Activated naive CD8-positive, alpha-beta T cell treated with anti-CD3 and anti-CD28 coated beads, Interleukin-2, amount 10 ng/mL, durations not matched to agents 7 days and 5 days (primary cell): ENCODE data around the gene SMAD1. TPM values are rescaled to one million over a fixed set of nuclear protein-coding genes. Genes with fewer than 3 reads are reported as not detected.

ENCODE experiments used
- ATAC-seq: fragments of 150-1000 bp; cut with Tn5 transposase; one replicate; pipeline ENCODE4 v1.10.0; 2021; ENCODE audit warnings: low read depth, moderate library complexity
- POLR2A ChIA-PET: fragments of 350-600 bp; sonication (Branson Sonifier 250); formaldehyde crosslinking; loops from one replicate; lab custom pipeline; 2021; ENCODE audit warnings: antibody characterized with exemption; lab: Charles Lee
- DNase-seq: peaks from one replicate; pipeline ENCODE4 v3.0.0; 2021
- H3K27ac Mint-ChIP-seq: one replicate; pipeline ENCODE4 v1.8.0; 2022; ENCODE audit warnings: mild to moderate bottlenecking, mixed read lengths
- H3K27me3 Mint-ChIP-seq: one replicate; pipeline ENCODE4 v1.8.0; 2022; ENCODE audit warnings: mild to moderate bottlenecking, moderate library complexity, mixed read lengths
- H3K36me3 Mint-ChIP-seq: one replicate; pipeline ENCODE4 v1.8.0; 2021; ENCODE audit warnings: mild to moderate bottlenecking, mixed read lengths
- H3K4me1 Mint-ChIP-seq: one replicate; pipeline ENCODE4 v1.8.0; 2021; ENCODE audit warnings: mixed read lengths
- H3K4me3 Mint-ChIP-seq: one replicate; pipeline ENCODE4 v1.8.0; 2022; ENCODE audit warnings: mild to moderate bottlenecking, moderate library complexity, mixed read lengths
- H3K9me3 Mint-ChIP-seq: one replicate; pipeline ENCODE4 v1.8.0; 2021; ENCODE audit warnings: mixed read lengths
- total RNA-seq, 2 experiments: library from RNA; stranded (reverse); gene quantifications; one replicate each; pipeline ENCODE4 v1.2.3, GENCODE V29; 2021

SMAD1 gene
- total RNA-seq, 2 experiments from 2014 or later, result 0.25 to 0.96 TPM

- peaks cover 5% of the 10 kb centered on the region for H3K4me1 Mint-ChIP-seq
- ATAC-seq (no peak), DNase-seq (no peak)
- peak overlapping the region; percentile 81 for H3K4me3 Mint-ChIP-seq
- H3K27ac Mint-ChIP-seq, result no peak overlapping the region
- peaks cover 24% of the 10 kb centered on the region for H3K27me3 Mint-ChIP-seq
- POLR2A ChIA-PET, result no interaction called here
- H3K9me3 Mint-ChIP-seq, result peaks cover 4% of the 10 kb centered on the region
- H3K36me3 Mint-ChIP-seq, result peaks cover 2% of the 10 kb centered on the region
Measured at GRCh38 chr4:145480257-145480656, 1.4 kb upstream of the SMAD1 start.

DNA sequence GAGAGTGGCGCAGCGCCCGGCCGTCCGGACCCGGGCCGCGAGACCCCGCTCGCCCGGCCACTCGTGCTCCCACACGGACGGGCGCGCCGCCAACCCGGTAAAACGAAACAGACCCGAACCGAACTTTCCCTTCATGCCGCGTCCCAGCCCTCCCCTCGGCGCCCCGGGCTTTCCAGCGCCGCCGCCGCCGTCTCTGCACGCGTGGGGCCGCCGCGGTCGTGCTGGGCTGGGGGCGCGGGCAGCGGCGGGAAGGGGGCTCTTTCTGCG, 222 bp downstream of the SMAD1 start:
- H3K27me3 Mint-ChIP-seq, result peaks cover 36% of the 10 kb centered on the region
- POLR2A ChIA-PET, result no interaction called here
- peaks cover 2% of the 10 kb centered on the region for H3K36me3 Mint-ChIP-seq
- DNase-seq (peak; percentile 47), ATAC-seq (peak; percentile 9)
- H3K9me3 Mint-ChIP-seq, result peaks cover 2% of the 10 kb centered on the region
- peak overlapping the region; percentile 61 for H3K4me3 Mint-ChIP-seq
- peaks cover 5% of the 10 kb centered on the region for H3K4me1 Mint-ChIP-seq
- no peak overlapping the region for H3K27ac Mint-ChIP-seq

GRCh38 chr4:145482209-145483037, 770 bp downstream of the SMAD1 start:
- H3K27ac Mint-ChIP-seq, result no peak overlapping the region
- peaks cover 5% of the 10 kb centered on the region for H3K4me1 Mint-ChIP-seq
- H3K9me3 Mint-ChIP-seq, result peaks cover 2% of the 10 kb centered on the region
- POLR2A ChIA-PET, result no interaction called here
- no peak overlapping the region for H3K4me3 Mint-ChIP-seq
- DNase-seq (peak; percentile 44), ATAC-seq (peak; percentile 61)
- H3K36me3 Mint-ChIP-seq, result peaks cover 2% of the 10 kb centered on the region
- peaks cover 40% of the 10 kb centered on the region for H3K27me3 Mint-ChIP-seq

GRCh38 chr4:145483514-145483913, 1.9 kb downstream of the SMAD1 start:
- DNase-seq (no peak), ATAC-seq (no peak)
- Mint-ChIP-seq H3K4me1 (peaks cover 9% of the 10 kb centered on the region), H3K36me3 (peaks cover 2% of the 10 kb centered on the region), H3K4me3 (no peak overlapping the region), H3K27ac (no peak overlapping the region), H3K27me3 (peaks cover 41% of the 10 kb centered on the region), H3K9me3 (peaks cover 2% of the 10 kb centered on the region)
- POLR2A ChIA-PET, result no interaction called here

- peaks cover 35% of the 10 kb centered on the region for H3K27me3 Mint-ChIP-seq
- H3K27ac Mint-ChIP-seq, result no peak overlapping the region
- peaks cover under 1% of the 10 kb centered on the region for H3K36me3 Mint-ChIP-seq
- no peak overlapping the region for H3K4me3 Mint-ChIP-seq
- POLR2A ChIA-PET, result no interaction called here
- ATAC-seq, result no peak
- no peak for DNase-seq
- peaks cover 1% of the 10 kb centered on the region for H3K9me3 Mint-ChIP-seq
- peaks cover 9% of the 10 kb centered on the region for H3K4me1 Mint-ChIP-seq
Measured at GRCh38 chr4:145484225-145484846, 2.7 kb downstream of the SMAD1 start.

GRCh38 chr4:145485120-145485519, 3.5 kb downstream of the SMAD1 start:
- Mint-ChIP-seq H3K27ac (no peak overlapping the region), H3K27me3 (peaks cover 33% of the 10 kb centered on the region), H3K4me1 (peaks cover 9% of the 10 kb centered on the region), H3K9me3 (no peaks in the 10 kb centered on the region), H3K4me3 (no peak overlapping the region), H3K36me3 (no peaks in the 10 kb centered on the region)
- ATAC-seq (no peak), DNase-seq (no peak)
- POLR2A ChIA-PET, result no interaction called here

DNA sequence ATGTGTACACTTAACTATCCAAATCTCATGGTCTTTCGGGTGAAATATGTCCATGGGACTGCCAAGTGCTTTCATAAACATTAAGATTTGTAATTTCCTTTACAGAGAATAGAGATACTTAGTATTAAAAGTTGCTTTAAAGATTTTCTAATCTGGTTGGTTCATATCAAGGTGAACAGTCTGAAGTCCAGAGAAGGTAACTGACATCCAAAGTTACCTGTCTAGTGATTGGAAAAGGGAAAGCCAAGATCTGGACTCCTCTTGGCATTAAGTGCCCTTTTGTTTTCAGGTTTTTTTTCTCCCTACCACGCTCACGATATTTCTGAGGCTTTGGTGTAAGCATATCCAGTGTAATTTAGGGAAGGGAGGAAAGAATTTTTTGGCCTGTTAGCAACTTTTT, 5.0 kb downstream of the SMAD1 start:
- no peaks in the 10 kb centered on the region for H3K36me3 Mint-ChIP-seq
- POLR2A ChIA-PET, result no interaction called here
- H3K4me3 Mint-ChIP-seq, result no peak overlapping the region
- H3K27me3 Mint-ChIP-seq, result peaks cover 20% of the 10 kb centered on the region
- H3K27ac Mint-ChIP-seq, result no peak overlapping the region
- no peaks in the 10 kb centered on the region for H3K9me3 Mint-ChIP-seq
- ATAC-seq (no peak), DNase-seq (no peak)
- peaks cover 4% of the 10 kb centered on the region for H3K4me1 Mint-ChIP-seq

- POLR2A ChIA-PET, result no interaction called here
- H3K27ac Mint-ChIP-seq, result no peak overlapping the region
- no peaks in the 10 kb centered on the region for H3K36me3 Mint-ChIP-seq
- H3K9me3 Mint-ChIP-seq, result no peaks in the 10 kb centered on the region
- H3K27me3 Mint-ChIP-seq, result peaks cover 26% of the 10 kb centered on the region
- DNase-seq (no peak), ATAC-seq (peak; percentile 65)
- no peak overlapping the region for H3K4me3 Mint-ChIP-seq
- peaks cover 4% of the 10 kb centered on the region for H3K4me1 Mint-ChIP-seq
Measured at GRCh38 chr4:145487631-145488030, 6.0 kb downstream of the SMAD1 start.

DNA sequence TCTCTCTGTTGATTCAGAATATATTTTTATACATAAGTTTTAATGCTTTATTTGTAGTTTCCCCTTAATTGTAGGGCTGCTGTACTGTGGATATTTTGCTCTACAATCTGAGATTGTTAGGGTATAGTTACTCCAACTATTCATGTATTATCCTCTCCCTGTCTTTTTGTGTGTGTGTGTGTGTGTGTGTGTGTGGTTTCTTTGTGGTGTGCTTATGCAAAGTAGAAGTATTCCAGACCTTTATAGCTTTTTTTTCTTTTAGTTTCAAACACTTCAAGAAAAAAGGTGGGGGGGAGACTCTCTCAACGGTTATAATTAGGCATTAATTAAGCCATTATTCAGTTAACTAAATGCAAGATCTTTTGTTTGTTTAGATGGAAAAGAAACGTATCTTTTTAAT, 6.7 kb downstream of the SMAD1 start:
- Mint-ChIP-seq H3K9me3 (no peaks in the 10 kb centered on the region), H3K27ac (no peak overlapping the region), H3K27me3 (peaks cover 26% of the 10 kb centered on the region), H3K36me3 (no peaks in the 10 kb centered on the region), H3K4me1 (peaks cover 4% of the 10 kb centered on the region), H3K4me3 (no peak overlapping the region)
- ATAC-seq, result no peak
- POLR2A ChIA-PET, result no interaction called here
- DNase-seq, result no peak

GRCh38 chr4:145489556-145489955, 7.9 kb downstream of the SMAD1 start:
- Mint-ChIP-seq H3K4me1 (peaks cover 4% of the 10 kb centered on the region), H3K27me3 (peaks cover 26% of the 10 kb centered on the region), H3K4me3 (no peak overlapping the region), H3K36me3 (no peaks in the 10 kb centered on the region), H3K9me3 (no peaks in the 10 kb centered on the region), H3K27ac (no peak overlapping the region)
- DNase-seq, result no peak
- POLR2A ChIA-PET, result no interaction called here
- ATAC-seq, result no peak

GRCh38 chr4:145490361-145490760, 8.7 kb downstream of the SMAD1 start:
- H3K27ac Mint-ChIP-seq, result no peak overlapping the region
- ATAC-seq, result no peak
- POLR2A ChIA-PET, result no interaction called here
- no peak overlapping the region for H3K4me3 Mint-ChIP-seq
- H3K4me1 Mint-ChIP-seq, result peaks cover 4% of the 10 kb centered on the region
- no peak for DNase-seq
- no peaks in the 10 kb centered on the region for H3K9me3 Mint-ChIP-seq
- H3K36me3 Mint-ChIP-seq, result no peaks in the 10 kb centered on the region
- peaks cover 27% of the 10 kb centered on the region for H3K27me3 Mint-ChIP-seq

GRCh38 chr4:145490796-145491195, 9.1 kb downstream of the SMAD1 start:
- ATAC-seq (no peak), DNase-seq (no peak)
- H3K9me3 Mint-ChIP-seq, result no peaks in the 10 kb centered on the region
- no peak overlapping the region for H3K27ac Mint-ChIP-seq
- no peaks in the 10 kb centered on the region for H3K36me3 Mint-ChIP-seq
- H3K4me1 Mint-ChIP-seq, result peaks cover 4% of the 10 kb centered on the region
- POLR2A ChIA-PET, result no interaction called here
- peaks cover 22% of the 10 kb centered on the region for H3K27me3 Mint-ChIP-seq
- no peak overlapping the region for H3K4me3 Mint-ChIP-seq

- Mint-ChIP-seq H3K27me3 (peaks cover 11% of the 10 kb centered on the region), H3K9me3 (no peaks in the 10 kb centered on the region), H3K4me1 (peaks cover 4% of the 10 kb centered on the region), H3K27ac (no peak overlapping the region), H3K36me3 (no peaks in the 10 kb centered on the region), H3K4me3 (no peak overlapping the region)
- POLR2A ChIA-PET, result no interaction called here
- DNase-seq (no peak), ATAC-seq (no peak)
Measured at GRCh38 chr4:145492376-145492775, 10.7 kb downstream of the SMAD1 start.

DNA sequence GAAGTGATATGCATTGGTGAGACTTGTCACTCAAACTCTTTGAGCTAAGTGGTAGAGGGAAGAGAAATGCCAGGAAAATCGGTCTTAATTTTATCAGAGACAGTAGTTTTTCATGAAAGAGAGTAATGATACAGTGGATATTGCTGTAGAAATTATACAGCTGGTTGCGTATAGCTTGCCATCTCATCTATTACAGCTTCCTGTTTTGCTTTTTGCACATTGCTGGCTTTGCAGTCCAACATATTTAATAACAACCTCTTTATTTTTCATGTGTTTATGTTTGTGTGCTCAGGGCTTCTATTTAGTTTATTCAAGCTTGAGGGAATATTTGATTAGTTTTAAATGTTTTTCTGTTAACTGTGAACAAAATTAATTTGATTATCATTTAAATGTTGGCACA, 11.5 kb downstream of the SMAD1 start:
- Mint-ChIP-seq H3K27me3 (peaks cover 9% of the 10 kb centered on the region), H3K4me1 (no peaks in the 10 kb centered on the region), H3K4me3 (no peak overlapping the region), H3K9me3 (no peaks in the 10 kb centered on the region), H3K36me3 (no peaks in the 10 kb centered on the region), H3K27ac (no peak overlapping the region)
- DNase-seq (no peak), ATAC-seq (no peak)
- POLR2A ChIA-PET, result no interaction called here
